NCI-H2196 (cell line): ENCODE measurements around the gene EOMES.
"Not testable (repeated sequence)": the region's sequence is repeated elsewhere in the genome, so short reads cannot be mapped to it uniquely, and the experiment has no call there.

Source experiments
- DNase-seq: peaks from one replicate; lab custom pipeline; 2025; ENCODE audit not compliant: unreplicated experiment; lab: John Stamatoyannopoulos, UW

The EOMES gene

DNA sequence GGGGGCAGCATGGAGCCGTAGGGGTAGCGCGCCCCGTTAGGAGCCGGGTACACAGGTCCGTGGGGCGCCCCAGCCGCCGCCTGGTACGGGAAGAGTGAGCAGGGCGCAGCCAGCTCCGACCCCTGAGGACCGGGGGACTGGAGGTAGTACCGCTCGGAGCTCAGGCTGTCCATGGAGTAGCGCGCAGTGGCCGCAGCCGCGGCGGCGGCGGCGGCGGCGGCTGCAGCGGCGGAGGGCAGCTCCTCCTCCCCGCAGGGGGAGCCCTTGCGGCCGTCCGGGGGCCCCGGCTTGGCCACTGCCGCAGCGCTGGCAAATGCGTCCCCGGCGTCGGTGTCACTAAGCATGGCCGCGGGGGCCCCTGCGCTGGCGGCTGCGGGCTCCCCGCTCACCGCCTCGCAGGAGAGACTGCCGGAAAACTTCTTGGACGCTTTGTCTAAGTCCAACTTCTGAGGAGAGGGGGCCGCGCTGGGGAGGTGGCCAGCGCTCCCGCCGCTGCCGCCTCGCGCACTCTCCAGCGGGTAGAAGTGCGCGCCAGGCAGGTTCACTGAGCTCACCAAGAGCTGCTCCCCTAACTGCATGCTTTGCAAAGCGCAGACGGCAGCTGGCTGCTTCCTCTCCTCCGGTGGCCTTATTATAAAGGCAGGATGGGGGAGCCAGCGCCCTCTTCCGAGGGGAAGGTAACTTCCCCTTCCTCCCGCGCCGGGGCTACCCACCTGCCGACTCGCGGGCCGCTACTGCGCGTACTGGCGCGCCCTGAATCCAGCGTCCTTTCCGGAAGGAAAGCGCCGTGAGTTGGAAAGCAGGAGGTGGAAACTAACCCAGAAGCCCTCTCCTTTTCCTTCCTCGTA lies at the start of gene EOMES:
Gene EOMES (minus strand): TSS at position 607 of the 848 bp plus-strand sequence. CDS start 29 bp downstream, at position 578.
- DNase-seq: no peak

DNA sequence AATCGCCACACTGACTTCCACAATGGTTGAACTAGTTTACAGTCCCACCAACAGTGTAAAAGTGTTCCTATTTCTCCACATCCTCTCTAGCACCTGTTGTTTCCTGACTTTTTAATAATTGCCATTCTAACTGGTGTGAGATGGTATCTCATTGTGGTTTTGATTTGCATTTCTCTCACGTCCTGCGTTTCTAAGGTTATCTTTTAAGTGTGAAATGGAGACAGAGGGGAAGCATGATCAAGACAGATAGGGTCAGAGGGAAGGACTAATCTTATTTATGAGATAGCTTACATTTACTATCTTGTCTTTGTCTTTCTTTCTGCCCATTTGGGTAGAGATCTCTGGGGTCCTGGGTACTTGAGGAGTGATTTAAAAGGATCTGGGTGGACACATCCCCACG lies 48.3 kb upstream of the EOMES start:
- not testable (repeated sequence) for DNase-seq

DNA sequence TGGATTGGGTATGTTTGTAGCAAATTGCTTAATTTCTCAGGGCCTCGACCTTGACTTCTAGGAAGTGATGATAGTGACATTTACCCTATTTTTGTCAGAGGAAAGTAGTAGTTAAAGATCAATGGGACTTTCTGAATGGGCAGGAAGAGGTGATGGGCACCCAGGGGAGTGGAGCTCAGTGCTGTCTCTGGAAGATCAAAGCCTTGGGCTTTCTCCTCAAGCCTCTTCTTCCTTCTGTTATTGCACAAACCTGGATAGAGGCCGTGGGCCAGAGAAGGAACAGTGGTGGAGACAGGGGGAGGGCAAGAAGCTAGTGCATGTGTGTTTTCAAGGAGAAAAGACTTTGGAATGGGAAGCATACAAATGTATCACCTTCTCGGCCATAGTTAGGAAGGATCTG lies 44.9 kb upstream of the EOMES start:
- no peak for DNase-seq

DNA sequence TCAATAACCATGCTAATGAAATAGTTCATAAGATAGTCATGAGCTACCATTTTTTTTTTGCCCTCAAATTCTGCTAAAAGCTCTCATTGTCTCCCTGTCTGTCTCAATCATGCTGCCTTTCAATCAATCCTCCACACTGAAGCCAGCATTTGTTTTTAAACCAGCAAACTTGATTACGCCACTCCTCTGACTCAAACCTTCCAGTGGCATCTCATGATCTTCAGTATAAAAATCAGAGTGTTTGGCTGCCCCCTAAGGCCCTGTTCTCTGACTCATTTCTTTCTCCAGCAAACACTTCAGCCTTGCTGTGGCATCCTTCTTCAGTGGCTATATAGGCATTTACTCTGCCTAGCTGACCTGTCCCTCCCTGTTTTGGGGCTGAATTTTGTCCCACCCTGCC lies 36.0 kb upstream of the EOMES start:
- DNase-seq: no peak

DNA sequence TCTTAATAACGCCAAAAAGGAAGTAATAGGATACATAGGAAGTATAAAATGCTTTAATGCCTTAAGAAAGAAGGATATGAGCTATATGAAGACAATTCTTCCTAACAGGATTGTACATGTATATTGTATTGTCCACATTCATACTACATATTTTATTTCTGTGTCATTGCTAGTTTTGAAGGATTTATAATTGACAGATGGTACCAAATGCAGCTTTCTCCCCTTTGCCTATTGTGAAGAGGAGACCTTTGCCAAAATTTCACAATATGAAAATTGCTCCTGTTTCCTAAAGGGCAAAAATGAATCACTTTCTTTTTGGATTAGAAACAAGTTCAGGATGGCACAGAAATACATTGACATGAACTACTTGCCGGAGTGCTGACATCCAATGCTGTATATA lies 34.8 kb upstream of the EOMES start:
- DNase-seq: no peak

DNA sequence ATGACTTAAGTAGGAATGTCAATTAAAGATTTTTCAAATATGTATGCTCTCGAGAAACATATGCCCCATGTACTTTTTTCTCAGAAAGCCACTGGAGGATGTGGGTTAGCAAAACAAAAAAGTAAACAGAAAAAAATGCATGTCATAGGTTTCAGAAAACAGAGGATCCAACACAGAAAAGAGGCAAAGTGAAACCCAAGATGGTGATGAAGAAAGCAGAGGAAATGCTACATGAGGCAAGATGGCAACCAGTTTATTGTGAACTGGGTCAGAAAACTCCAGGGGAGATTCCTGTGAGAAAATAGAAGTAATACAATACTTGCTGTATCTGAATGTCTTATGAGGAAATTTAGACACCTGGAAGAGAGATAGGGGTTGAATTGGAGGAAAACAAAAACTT lies 30.8 kb upstream of the EOMES start:
- DNase-seq: no peak

DNA sequence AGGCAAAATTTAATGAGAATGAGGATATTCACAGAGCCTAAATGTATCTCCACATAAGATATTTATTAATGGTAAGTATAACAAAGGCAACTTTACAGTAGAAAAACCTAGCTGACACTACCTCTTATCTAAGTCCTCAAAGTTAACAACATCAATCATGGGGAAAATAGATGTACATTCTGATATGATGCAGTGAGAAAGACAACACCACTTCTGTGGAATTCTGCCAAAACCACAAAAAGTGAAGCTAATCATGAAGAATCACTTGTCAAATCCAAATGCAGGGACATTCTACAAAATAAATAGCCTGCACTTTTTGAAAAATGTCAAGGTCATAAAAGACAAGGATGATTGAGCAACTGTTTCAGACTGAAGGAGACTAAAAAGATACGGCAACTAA lies 27.5 kb upstream of the EOMES start:
- no peak for DNase-seq

DNA sequence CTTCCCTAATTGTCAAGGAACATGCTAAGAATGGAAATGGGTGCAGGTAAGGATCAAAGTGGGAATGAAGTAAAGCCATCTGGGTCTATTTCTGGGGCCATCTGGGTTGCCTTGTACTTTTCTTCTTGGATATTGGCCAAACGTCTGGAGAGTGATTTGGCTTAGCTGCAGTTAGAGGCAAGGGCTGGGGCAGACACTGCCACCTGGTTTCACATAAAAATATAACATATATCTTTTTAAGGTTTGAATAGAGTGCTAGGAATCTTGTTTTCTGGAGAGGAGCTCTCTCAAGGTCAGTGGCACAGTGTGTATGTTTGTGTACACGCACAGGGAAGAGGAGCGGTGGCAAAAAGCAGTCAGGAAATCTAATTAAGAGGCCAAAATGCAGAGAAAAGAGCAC lies 24.7 kb upstream of the EOMES start:
- no peak for DNase-seq

DNA sequence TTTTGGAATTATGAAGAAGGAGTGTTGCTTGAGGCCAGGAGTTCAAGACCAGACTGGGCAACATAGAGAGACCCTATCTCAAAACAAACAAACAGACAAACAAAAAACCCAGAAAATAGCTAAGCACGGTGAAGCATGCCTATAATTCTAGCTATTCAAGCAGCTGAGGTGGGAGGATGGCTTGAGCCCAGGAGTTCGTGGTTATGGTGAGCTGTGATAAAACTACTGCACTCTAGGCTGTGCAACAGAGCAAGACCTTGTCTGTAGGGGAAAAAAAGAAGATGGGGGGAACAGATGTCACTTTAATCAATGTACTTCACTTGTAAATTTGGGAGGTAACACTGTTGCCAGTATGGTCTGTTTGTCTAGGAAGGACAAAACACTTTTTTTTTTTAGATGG lies 18.7 kb upstream of the EOMES start:
- DNase-seq: no peak

DNA sequence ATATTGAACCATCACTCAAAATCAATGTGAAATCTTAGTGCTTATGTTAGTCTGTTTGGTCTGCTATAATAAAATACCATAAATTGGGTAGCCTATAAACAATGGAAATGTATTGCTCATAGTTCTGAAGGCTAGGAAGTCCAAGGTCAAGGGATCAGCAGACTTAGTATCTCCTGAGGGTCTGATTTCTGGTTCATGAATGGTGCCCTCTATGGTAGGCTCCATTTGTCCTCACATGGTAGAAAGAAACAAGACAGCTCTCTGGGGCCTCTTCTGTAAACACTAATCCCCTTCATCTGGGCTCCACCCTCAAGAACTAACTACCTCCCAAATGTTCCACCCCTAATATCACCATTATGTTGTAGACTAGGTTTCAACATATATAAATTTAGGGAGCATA lies 15.0 kb upstream of the EOMES start:
- DNase-seq: no peak

DNA sequence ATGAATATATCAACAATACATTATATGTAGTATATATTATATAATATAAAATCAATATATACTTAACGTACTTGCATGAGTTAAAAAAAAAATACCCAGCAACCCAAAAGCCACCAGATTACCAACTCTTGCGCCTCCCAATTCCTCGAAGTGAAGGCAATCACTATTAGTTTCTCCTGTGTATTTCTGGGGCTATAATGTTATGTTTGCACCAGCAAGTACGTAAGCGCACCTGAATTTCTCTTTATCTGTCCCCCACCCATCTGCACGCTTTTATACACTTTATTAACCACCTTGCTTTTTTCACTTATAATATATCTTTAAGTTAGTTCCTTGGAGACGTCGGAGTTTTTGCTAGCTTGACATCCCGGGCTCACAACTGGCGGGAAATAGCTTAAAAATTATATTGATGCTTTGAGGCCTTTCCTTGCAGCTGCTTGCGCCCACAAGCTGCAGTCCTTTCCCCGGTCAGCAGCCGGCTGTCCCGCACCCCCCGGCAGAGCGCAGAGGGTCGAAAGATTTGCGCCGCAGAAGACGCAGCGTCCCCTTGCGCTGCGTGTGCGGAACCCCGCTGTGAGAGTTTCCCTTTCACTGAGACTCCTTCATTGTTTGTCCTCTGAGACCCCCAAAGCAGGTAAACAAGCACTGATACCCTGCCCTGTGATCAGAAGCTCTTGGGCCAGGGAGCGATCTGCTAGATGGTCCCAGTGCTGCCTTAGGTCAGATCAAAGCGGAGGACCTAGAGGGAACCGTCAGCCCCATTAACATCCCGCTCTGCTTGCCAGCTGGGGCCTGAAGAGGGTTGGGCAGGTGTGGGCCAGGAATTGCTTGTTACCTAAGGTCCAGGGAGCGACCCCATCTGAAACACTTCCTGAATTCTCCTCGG lies 8.9 kb upstream of the EOMES start:
- DNase-seq: no peak

DNA sequence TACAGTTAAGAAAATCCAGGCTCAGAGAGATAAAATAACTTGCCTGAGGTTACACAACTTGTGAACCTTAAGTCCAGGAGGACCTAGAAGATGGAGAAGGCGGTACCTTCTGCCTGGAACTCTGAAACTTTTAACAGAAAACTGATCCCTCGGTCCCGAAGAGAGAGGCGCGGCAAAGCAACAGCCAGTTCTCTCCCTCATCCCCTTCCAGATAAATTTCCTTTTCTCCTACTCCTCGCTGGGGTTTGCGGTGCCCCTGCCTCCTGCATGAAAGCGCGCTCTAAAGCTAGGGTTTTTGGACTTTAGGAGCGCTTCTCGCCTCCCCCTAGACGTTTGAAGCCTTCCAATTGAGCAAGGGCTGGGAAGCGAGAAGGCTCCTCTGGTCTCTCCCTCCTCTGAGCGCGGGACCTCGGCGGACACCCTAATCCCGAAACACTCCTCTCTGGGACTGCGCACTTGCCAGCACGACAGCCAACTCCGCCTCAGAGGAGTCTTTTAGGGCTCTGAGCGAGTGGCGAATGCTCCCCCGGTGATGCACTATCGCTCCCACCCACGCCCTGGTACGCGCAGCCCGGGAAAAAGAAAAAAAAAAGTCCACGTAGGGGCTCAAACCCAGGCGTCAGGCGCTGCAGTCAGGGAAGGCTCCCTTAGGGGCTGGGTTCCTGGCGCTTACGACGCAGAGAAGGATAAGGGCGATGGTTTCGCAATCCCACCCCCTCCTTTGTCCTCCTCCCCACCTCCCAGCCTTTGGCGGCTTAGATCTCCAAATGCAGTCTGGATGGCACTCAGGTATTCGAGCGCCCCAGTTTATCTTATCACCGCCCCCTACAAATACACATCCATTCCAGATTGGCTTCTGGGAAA lies 7.9 kb upstream of the EOMES start:
- no peak for DNase-seq

DNA sequence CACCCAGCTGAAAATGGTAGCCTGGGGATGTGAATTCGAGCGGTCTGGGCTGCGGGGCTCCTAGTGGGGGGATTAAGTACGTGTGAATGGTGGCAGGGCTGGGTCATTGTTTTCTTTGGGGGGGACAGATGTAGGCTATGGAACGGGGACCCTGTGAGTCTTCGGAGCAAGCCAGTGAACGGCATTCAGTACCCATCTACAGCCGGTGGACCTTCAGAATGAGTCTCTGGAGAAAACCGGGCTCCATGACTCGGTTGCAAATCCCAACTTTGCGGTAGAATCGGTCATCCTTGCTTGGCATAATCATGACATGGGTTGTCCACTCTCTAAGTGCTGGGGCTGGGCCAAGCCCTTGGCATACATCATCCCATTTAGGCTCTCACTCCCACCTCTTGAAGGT lies 7.2 kb upstream of the EOMES start:
- no peak for DNase-seq

DNA sequence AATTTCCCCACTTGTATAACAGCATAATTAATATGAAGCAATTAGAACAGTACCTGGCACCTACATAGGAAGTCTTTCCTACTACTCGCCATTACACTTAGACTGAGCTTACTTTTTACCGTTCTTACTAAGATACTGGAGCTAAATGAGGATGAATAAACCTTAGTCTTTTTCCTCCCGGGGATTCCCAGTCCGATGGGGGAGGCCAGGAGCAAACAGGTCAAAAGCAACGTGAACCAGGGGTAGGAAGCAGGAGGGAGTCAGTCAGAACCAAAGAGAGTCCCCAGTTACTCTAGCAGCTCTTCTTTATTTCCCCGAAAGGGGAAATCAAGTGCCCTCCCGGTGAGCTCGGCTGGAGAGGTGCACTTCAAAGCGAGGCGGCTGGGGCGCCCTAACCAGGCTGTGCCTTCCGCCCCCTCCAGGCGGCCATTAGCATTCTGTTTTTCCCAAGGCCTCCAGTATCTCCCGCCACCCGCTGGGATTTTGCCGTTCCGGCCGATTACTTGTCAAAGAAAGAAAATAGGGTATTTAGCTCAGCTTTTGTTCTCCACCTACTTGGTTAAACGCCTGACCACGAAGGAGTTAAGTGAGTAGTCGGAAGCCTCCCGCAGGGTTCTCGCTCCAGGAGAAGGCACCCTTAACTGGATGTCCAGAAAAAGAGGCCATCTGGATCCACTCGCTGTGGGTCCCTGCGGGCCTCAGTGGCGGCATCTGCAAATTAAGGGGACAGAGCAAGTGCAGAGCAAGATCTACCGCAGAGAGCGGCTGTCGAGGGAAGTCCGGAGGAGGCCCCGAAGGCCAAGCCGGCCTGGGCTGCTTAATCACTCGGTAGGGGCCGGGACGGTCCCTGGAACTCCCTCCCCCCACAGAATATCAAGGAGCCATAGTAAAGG lies 6.3 kb upstream of the EOMES start:
- DNase-seq: no peak

DNA sequence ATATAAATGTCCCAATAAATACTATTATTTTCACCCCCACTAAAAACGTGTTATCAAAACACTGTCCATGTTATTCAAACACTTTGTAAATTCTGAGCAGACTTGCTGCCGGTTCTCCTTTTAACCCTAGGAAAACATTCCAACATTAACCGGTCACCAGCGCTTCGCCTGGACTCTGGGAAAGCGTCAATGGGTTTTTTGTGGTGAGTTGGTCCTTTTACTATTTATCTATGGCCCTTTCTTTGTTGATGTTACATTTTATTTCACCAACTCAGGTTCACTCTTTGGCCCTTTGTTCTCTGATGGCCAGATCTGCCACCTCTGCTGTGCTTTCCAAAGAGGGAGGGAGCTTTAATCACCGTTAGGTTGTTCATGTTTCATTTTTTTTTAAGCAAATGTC lies 4.1 kb upstream of the EOMES start:
- DNase-seq: no peak

DNA sequence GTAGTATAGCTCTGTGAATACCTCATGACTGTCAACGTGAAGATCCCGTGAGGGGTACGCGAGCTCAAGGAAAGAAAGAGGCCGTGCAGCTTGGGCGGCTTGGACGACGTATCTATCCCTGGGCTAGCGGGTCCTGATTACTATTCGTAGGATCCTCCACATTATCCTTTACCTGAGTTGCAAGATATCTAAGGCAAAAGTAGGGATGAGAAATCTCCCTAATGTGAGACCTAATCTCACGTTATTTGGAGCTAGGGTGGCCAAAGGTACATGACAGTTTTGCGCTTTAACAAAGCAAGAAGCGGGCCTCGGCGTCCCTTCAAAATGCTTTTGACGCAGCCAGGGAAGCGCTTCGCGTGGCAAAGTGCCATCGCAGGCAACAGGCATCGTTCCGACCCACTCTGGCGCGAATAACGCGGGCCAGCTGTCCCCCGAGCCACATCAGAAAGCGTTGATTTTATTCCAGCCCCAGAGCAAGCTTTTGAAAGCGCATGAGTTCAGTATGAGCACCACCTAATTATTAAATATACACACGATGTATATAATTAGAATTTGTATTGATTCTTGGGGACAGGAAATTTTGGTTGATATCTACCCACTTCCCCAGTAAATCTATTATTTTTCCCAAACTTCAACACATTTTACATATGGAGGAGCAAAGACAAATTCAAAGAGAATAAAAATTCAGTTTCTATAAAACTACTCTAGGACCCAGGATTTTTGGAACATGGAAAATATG lies 2.5 kb upstream of the EOMES start:
- DNase-seq: no peak

DNA sequence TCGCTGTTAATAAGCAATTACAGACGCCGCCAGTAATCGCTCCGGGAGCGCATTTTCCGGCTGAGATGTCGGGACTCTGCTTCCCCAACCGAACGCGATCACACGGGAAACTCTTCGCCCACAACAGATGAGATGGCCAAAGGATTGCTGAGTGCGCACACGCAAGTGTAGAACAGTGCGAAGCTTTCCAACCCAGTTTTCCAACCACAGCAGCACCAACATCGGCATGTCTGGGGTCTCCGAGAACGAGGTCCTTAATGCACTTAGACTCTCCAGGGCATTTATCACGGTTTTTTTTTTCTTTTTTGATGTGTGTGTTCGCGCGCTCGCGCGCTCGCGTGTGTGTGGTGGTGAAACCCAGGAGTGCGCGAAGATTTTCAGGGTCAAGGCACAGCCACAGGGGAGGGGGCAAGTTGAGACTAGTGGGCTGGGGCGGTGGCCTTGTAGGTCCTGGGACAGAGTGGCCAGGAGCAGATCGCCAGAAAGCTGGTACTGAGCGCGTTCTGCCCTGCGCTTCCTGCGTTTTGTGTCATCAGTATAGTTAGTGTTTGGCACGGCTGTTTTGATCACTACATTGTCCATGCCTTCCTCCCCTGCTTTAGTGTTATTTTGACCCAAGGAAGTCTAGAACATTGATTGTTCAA lies 1.8 kb upstream of the EOMES start:
- no peak for DNase-seq

DNA sequence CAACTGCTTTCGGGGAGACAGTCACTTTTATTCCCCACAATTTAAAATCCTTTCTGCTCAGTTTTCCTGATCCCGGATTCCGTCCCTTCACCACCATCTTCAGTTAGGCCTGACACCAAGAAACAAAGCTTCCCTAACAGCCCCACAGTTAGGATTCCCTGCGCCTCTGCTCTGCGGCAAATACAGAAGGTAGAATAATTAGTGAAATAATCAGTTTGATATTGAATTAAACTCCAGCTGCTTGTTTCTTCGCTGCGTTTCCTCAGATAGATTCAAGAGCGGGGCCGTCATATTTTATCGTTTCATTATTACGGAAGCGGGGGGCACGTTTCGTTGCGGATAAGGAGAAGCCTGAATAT lies 1.3 kb upstream of the EOMES start:
- no peak for DNase-seq

DNA sequence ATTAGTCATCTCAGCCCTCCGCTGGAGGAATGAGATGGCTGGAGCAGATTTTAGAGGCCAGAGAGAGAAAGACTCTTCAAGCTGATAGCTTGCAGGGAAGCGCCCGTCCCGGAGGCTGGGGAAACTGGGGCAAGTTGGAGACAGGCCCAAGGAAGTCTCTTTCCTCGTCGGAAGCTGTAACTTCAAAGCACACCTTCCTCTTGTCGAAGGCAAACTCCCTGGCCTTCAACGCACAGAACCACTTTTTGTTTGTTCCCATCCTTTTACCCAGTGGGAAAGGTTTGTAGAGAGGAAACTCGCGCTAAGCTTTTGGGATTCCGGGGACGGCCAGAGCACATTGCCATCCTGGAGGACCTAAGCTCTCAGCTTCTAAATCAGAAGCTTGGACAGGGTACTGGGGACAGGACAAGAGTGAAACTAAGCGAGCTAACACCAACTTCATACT lies 900 bp upstream of the EOMES start:
- DNase-seq: no peak
